Fibroblast of pulmonary artery (primary cell): ENCODE measurements around the gene PRTN3.
A peak's percentile ranks its signal among the peaks of the same experiment; 100 is the strongest.

Experiments
- DNase-seq: peaks from one replicate; pipeline ENCODE4 v3.0.0-alpha.2; 2010; ENCODE audit warnings: low read depth
- H3K4me3 ChIP-seq: replicated peaks from 2 replicates; pipeline ENCODE4 v1.5.1; 2011; ENCODE audit warnings: low read depth, mild to moderate bottlenecking, control low read depth, low read length, moderate library complexity
- CTCF ChIP-seq: IDR thresholded peaks from 2 replicates; pipeline ENCODE4 v1.5.1; 2011; ENCODE audit warnings: mild to moderate bottlenecking, control low read depth, low read length, inconsistent platforms; ENCODE audit errors: missing control alignments

The PRTN3 gene

GRCh38 chr19:884420-885211 lies 43.8 kb downstream of the PRTN3 start:
- DNase-seq, result no peak
- no peak overlapping the region for H3K4me3 ChIP-seq
- no peak for TF ChIP-seq CTCF

- no peak for TF ChIP-seq CTCF
- no peak for DNase-seq
- no peak overlapping the region for H3K4me3 ChIP-seq
Measured at GRCh38 chr19:885536-886224, 44.9 kb downstream of the PRTN3 start.

DNA sequence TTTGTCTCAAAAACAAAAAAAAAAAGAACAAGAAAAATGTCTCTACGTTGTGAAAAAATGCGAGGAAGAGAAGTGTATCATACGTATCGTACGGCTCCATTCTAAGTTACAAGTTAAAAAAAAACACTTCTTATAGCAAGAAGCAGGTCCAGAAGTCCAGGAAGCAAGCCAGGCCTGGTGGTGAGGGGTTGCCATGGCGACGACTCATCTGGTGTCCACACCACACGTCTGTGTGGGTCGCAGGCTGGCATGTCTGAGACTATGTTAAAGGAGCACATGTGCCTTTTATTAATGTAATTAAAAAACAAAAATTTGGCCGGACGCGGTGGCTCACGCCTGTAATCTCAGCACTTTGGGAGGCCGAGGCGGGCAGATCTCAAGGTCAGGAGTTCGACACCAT lies 46.3 kb downstream of the PRTN3 start:
- peak; percentile 67 for DNase-seq
- no peak overlapping the region for H3K4me3 ChIP-seq
- no peak for TF ChIP-seq CTCF

- H3K4me3 ChIP-seq, result no peak overlapping the region
Measured at GRCh38 chr19:887599-887998, 46.8 kb downstream of the PRTN3 start.

GRCh38 chr19:888581-889385 lies 48.0 kb downstream of the PRTN3 start:
- no peak for DNase-seq
- no peak overlapping the region for H3K4me3 ChIP-seq
- TF ChIP-seq CTCF, result no peak

More at GRCh38 chr19:887599-887998, 46.8 kb downstream of the PRTN3 start:
- no peak for TF ChIP-seq CTCF
- DNase-seq, result no peak

- H3K4me3 ChIP-seq, result no peak overlapping the region
- DNase-seq, result no peak
- no peak for TF ChIP-seq CTCF
Measured at GRCh38 chr19:889662-890295, 49.0 kb downstream of the PRTN3 start.
